HFF-Myc (cell line): ENCODE measurements around the gene NUDT1.

Experiments
- DNase-seq: peaks from one replicate; pipeline ENCODE4 v3.0.0-alpha.2; 2011; ENCODE audit warnings: low read depth; ENCODE audit errors: extremely low read depth
- H3K4me3 ChIP-seq: replicated peaks from 2 replicates; pipeline ENCODE4 v1.5.1; 2011; ENCODE audit warnings: low read depth, mild to moderate bottlenecking, control low read depth, low read length
- TF ChIP-seq, protein P1 (sequence below): IDR thresholded peaks from 2 replicates; pipeline ENCODE4 v1.5.1; 2012; ENCODE audit warnings: mild to moderate bottlenecking, low read depth, low read length, control low read depth; ENCODE audit errors: missing control alignments

The NUDT1 gene

DNA sequence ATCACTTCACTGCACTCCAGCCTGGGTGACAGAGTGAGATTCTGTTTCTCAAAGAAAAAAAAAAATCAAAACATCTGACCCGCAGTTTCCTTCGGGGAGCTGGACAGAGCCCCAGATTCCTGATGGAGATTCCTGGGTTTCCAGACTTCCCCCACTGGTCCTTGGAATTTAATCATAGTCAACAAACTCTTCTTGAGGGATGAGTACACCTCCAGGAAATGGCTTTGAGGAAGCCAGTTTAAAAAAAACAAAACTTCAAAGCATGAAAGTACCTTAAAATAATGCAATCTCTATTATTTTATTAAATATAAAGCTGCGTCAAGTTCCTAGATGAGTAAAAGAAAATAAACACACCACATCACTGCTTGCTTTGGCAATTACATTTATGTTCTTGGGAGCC is 8.1 kb upstream of the NUDT1 start:
- no peak for DNase-seq
- TF ChIP-seq, protein P1, sequence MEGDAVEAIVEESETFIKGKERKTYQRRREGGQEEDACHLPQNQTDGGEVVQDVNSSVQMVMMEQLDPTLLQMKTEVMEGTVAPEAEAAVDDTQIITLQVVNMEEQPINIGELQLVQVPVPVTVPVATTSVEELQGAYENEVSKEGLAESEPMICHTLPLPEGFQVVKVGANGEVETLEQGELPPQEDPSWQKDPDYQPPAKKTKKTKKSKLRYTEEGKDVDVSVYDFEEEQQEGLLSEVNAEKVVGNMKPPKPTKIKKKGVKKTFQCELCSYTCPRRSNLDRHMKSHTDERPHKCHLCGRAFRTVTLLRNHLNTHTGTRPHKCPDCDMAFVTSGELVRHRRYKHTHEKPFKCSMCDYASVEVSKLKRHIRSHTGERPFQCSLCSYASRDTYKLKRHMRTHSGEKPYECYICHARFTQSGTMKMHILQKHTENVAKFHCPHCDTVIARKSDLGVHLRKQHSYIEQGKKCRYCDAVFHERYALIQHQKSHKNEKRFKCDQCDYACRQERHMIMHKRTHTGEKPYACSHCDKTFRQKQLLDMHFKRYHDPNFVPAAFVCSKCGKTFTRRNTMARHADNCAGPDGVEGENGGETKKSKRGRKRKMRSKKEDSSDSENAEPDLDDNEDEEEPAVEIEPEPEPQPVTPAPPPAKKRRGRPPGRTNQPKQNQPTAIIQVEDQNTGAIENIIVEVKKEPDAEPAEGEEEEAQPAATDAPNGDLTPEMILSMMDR, result no peak
- no peak overlapping the region for H3K4me3 ChIP-seq

DNA sequence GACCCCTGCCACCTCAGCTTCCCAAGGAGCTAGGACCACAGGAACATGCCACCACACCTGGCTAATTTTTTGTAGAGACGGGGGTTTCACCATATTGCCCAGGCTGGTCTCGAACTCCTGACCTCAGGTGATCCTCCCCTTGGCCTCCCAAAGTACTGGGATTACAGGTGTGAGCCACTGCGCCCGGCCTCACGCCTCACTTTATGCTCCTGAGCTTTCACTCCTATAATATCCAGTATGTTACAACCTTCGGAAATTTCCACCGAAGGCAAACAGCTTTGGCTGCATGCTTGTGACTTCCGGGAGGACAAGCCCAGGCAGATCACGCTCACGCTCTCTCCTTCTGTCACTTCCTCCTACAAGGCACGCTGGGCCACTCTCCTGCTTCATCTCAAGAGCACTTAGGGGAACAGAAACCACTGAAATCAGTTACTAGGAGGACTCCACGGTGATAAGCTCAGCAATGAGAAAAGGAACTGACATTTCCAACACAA is 4.9 kb upstream of the NUDT1 start:
- TF ChIP-seq, protein P1, result no peak
- no peak overlapping the region for H3K4me3 ChIP-seq
- DNase-seq, result no peak

DNA sequence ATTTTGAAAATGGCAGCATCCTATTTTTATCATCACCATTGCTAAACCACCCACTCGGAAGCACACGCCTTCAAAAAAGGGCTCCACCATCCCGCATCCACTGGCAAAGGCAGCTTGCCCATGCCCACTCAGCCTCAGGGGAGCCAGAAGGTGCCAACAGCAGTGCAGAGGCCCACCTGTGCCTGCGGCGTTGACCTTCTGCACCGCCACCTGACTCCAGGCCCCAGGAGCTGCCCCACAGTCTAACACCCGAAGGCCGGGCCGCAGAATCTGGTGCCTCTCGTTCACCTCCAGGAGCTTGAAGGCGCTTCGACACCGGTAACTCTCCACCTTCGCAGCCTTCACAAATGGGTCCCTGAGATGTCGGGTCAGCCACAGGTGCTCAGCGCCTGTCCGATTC is 2.8 kb upstream of the NUDT1 start:
- TF ChIP-seq, protein P1, result no peak
- H3K4me3 ChIP-seq, result no peak overlapping the region
- DNase-seq, result no peak

DNA sequence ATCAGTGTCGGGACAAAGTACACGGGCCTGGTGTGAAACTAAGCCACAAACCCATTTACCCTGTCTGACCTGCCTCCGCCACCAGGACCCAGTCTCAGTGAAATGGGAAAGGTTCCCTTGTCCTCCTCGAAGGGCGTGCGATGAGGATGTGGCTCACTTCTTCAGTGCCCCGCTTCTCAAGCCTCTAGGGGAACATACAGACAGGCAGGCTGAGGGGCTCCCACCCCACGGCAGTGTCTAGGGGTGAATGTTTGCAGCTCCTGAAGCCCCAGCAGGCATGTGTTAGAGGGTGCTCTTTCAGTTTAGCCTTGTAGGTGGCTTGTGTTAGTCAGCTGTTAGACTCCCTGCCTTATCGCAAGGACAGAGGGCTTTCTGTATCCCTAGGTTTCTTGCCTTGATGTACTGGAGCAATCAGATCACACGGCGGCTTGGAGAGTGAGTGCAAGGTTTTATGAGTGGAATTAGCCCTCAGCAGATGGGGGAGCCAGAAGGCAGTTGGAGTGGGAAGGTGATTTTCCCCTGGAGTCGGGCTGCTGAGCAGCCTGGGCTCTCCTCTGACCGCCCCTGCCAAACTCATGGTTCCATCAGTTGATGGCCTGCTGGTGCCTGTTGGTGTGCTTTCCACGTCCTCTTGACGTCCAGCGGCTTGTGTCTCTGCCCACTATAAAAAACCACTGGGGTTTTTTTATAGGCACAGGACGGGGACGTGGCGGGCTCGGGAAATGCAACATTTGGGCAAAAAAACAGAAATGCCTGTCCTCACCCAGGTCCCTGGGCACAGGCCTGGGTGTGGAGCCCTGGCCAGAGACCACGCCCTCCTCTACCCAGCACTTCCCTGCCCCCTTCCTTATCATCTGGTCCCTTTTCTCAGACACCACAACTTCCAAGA is 759 bp downstream of the NUDT1 start:
- peak overlapping the region; percentile 88 for H3K4me3 ChIP-seq
- TF ChIP-seq, protein P1, result no peak
- no peak for DNase-seq

DNA sequence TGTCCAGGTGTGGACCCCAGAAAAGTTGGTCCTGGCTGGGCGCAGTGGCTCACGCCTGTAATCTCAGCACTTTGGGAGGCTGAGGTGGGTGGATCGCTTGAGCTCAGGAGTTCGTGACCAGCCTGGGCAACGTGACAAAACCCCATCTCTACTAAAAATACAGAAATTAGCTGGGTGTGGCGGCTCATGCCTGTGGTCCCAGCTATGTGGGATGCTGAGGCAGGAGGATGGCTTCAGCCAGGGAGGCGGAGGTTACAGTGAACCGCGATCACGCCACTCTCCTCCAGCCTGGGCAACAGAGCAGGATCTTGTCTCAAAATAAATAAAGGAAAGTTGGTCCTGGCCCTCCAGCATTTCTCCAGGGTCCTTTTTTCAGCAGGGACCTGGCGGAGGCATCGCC is 1.4 kb downstream of the NUDT1 start:
- no peak for DNase-seq
- H3K4me3 ChIP-seq, result peak overlapping the region; percentile 88
- TF ChIP-seq, protein P1, result no peak

DNA sequence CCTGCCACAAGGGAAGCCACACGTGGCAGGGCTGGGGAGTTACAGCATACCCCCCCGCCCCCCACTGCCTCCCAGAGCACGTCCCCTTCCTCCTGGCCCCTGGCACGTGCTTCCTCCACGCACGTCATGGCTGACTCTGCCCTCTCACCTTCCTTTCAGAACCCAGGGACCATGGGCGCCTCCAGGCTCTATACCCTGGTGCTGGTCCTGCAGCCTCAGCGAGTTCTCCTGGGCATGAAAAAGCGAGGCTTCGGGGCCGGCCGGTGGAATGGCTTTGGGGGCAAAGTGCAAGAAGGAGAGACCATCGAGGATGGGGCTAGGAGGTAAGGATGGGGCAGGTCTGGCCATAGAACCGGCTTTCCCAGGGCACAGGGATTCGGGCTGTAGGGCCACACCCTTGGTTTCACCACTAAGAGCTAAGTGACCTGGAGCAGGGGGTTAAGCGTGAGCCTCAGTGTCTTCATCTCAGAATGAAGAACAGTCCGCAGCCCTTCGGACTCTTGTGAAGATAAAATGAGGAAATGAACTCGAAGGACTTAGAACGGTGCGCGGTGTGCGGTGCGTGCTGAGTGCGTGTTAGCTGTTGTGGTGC is 2.5 kb downstream of the NUDT1 start:
- no peak overlapping the region for H3K4me3 ChIP-seq
- TF ChIP-seq, protein P1, result no peak
- no peak for DNase-seq
